ENCODE results near the gene KRT33B.
"Not testable (repeated sequence)": the region's sequence is repeated elsewhere in the genome, so short reads cannot be mapped to it uniquely, and the experiment has no call there.

Gene KRT33B

DNA sequence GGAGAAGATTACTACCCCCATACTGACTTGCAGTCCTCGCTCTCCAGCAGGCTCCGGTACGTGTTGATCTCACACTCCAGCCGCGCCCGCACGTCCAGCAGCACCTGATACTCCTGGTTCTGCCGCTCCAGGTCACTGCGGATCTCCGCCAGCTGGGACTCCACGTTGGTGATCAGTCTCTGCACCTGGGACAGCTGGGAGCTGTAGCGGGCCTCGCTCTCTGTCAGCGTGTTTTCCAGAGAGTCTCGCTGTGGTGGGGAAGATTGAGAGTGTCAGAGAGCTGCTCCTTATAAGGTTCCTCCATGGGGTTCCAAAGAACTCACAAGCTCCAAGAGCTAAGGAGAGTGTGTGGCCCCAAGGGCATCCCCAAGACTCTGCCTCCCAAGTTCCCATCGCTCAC is 23.2 kb downstream of the KRT33B start:
- DNase-seq (ENCODE audit: low read depth): not testable (repeated sequence)

DNA sequence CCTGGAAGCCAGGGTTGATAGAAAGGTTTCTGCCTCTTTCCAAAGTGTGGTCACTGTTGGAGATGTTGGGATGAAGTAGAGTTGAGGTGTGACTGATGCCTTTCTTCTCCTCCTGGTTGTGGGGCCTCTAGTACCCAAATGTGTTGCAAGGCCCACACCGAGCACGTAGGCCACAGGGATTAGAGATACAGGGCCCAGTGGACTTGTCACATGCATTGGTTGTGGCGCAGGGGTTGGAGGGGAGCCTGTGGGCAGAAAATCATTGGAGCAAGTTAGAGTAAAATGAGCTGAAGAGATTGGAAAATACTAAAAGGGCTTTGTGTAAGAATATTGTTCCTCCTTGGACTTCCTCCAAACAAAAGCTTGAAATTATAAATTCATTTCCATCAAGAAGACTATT is 23.6 kb downstream of the KRT33B start:
- no peak for DNase-seq (ENCODE audit: low read depth)

DNA sequence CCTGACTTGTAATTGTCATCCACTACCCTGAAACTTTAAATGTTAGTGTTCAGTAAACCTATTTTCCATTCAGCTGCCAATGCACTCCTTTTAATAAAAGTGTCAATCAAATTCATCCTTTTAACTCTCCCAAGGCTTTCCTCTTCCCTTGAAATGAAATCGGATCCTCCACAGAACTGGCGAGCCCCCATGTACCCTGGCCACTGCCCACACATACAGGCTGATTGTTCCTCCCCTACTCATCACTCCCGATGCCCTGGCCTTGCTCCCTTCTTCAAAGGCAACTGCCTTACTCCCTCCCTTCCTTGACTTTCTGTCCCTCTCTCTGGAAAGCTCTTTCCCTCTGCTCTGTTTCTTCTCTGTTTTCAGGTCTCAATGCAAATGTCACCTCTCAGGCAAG is 26.6 kb downstream of the KRT33B start:
- no peak for DNase-seq (ENCODE audit: low read depth)

DNA sequence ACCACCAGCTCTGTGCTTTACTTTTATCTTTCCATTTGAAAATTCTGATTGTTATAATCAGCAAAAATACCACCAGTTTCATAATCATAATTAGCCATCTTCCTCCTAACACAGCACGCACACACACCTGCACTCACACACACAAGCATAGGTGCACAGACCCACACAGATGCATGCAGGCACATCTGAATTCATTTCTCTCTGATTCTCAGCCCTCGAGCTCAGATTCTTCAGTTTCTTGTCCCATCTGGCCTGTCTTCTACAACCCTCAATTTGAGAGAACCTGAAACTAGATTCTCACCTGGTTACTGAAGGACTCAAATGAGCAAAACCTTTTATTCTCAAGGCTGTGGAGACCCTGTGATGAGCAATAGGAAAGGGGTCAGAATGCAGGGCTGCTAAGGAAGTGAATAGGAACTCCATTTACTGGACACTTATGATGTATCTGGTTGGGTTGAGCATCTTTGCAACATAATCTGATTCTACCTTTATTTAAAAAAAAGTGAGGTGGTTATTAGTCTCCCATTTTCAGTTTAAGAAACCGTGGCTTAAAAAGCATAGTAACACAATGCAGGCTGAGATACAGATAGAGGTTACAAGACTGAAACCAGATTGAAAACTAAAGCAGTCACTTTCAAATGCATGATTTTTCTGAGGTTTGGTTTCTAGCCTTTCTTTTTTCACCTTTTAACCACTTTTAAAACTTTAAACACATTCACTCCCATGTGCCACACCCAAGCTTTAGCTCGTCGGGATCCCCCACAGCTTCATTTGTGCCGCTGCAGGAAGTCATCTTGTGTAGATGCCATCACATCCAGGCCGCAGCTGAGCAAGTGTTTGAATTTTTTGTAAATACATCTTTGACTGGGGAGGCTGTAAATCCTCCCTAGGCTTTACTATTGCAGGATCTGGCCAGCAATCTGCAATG is 28.4 kb downstream of the KRT33B start:
- no peak for DNase-seq (ENCODE audit: low read depth)

DNA sequence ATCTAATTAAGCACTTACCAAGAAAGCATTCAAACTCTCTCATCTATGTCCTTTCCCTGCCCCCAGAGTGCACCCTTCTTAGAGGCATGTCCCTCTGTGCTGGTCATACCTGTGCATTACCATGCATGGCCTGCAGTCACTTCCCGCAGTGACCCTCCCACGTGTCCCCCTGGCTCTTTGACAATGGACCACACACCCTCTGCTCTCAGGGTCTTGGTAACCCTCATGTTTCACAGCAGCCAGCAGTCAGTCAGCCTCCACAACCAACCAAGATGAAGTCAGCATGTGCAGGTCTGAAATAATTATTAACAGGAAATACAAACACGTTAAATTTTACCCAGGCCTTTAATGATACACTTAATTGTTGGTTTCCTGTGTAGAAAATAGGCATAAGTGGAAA is 29.1 kb downstream of the KRT33B start:
- DNase-seq (ENCODE audit: low read depth): no peak

DNA sequence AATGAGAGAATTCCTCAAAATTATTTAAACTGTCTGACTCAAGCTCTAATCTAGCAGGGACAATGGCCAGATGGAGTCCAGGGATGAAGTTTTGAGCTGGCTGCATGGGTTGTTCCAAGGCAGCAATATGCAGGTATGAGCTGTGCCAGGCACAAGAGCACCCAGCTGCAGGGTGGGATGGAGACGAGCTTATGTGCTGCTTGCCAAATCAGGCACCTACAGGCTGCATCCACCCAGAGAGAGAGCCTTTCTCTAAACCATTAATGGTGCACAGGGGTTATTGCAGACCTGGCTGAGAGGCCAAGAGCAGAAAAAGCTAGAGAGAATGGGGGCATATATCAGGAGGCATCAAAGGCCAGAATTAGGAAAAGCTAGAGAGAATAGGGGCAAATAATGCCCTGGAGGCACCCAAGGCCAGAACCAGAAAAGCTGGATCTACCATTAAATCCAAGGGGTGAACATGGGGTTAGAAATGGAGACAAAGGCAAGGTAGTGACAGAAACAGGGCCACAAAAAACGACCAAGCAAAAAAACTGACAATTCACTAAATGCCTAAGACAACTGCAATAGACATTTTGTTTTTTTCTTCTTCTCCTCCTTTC is 29.9 kb downstream of the KRT33B start:
- DNase-seq (ENCODE audit: low read depth): no peak

DNA sequence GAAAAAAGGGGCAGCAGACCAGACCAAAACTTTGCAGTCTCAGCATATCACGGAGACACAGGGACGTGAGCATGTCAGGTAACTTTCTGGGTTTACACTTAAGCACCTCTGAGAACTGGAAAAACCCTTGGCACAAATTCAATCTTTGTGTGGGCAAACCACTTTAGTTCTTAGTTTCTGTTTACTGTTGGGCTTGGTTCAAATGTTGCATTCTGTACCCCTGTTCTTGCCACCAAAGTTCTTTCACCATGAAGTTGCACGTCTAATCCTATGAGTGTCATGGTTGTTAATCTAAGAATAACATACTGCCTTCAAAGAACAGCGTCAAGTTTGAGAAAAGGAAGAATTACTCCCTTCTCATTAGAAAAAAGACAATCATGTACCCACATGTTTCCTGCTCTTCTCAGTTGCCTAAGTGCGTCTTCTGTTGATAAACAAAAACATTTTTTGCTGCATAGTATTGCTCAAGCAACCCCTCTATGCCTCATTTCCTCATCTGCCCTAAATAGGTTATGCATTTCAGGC is 30.6 kb downstream of the KRT33B start:
- no peak for DNase-seq (ENCODE audit: low read depth)

DNA sequence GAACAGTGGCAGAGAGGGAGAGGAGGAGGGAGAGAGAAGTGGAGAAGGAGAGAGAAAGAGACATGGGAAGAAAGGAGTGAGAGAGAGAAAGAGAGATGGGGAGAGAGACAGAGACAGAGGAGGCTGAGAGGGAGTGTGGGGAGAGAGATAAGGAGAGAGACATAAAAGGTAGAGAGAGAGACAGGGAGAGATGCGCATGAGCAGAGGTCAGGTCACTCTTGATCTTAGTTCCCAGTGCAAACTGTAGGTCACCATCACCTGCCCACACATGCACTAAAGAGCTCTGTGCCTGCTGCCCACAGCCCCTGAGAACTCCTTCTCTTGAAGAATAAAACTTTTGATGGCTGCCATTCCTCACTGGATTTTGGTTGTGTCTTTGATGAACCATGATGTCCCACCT is 33.9 kb downstream of the KRT33B start:
- no peak for DNase-seq (ENCODE audit: low read depth)

DNA sequence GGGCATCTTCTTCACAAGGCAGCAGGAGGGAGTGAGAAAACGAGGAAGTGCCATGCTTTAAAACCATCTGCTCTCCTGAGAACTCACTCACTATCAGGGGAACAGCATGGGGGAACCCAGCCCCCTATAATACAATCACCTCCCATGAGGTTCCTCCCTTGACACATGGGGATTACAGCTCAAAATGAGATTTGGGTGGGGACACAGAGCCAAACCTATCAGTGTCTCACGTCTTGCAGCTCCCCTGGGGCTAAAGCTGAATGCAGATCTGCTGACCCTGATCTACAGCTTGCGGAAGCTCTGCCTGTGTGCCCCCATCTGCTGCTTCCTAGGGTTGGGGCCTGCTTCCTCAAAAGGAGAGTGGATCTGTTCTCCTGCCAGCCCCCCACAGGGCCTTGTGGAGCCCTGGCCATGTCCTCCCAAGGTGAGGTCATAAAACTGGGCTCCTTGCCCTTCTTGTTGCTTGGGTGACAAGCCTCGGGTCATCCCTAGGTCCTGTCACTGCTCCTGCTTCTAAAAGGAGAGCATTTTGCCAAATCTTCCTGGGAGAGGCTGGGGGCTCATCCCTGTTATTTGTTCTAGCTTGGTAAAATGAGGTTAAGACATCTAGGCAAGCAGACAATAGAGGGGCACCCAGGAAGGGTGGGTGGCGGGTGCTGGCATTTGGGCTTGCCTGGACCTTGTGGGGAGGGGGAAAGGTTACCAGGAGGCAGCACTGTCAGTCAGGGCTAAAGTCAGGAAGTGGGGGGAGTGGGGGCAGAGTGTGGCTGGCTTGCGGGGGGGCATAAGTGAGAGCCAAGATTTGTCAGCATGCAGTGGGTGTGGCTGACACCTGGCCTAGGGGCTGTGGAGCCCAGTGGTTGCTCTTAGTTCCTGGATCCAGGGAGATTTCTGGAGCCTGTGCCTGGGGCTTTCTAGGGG is 35.0 kb downstream of the KRT33B start:
- no peak for DNase-seq (ENCODE audit: low read depth)

DNA sequence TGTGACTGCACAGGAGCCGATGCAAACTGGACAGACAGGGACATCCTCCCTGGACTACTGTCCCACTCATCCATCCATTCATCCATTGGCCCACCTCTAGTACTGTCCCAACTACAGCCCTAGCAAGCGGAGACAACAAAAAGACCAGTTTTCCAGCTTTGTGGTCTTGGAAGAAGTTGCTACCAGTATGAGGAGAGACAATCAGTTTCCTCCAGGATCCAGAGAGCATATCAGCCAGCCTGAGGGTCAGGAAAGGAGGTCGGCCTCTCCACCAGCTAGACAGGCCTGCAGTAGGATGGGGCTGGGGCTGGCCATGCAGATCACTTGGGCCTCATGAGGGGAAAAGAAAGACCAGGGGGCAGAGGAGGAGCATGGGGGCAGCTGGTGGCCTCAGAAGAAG is 35.8 kb downstream of the KRT33B start:
- DNase-seq (ENCODE audit: low read depth): no peak

DNA sequence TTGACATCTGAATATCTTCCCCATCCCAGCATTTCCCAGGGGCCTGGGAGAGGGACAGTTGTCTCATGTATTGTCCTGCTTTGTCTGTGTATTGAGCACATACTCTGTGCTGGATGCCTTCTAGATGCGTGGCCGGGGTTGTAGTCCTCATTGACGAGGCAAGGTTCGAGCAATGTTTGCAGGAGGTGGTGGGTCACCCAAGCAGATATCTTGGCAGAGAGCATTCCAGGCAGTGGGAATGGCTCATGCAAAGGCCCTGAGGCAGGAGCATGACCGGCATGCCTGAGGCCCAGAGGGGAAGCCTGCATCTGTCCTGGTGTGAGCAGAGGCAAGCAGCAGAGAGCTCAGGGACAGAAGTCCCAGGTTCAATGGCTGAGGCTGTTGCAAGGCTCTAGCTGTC is 36.5 kb downstream of the KRT33B start:
- no peak for DNase-seq (ENCODE audit: low read depth)

DNA sequence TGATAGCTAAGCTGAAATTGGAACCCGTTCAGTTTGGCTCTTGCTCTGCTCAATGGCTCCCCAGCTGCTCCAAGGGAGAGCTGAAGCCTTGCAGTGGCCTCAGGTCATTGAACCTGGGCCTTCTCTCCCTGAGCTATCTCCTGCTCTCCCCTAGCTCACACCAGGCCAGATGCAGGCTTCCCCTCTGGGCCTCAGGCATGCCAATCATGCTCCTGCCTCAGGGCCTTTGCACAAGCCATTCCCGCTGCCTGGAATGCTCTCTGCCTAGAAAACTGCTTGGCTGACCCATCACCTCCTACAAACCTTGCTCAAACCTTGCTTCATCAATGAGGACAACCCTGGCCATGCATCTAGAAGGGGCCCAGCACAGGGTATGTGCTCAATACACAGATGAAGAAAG is 37.4 kb downstream of the KRT33B start:
- DNase-seq (ENCODE audit: low read depth): no peak

DNA sequence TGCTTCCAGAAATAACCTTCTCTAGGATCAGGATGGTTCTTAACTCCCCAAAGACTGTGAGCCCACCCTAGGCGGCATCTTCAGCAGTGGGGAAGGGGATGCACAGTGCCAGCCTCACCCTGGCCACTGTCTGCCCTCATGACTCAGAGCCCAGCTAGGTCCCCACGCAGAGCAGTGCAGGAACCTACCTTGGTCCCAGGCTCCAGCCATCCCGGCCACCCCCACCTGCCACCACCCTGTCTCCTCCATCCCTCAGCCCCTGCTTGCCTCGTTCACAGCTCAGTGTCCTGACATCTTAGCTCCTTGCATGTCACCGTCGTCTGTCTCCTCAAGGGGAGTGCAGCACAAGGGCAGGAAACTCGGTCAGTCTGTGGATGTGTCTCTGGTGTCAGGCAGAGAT is 38.0 kb downstream of the KRT33B start:
- no peak for DNase-seq (ENCODE audit: low read depth)

DNA sequence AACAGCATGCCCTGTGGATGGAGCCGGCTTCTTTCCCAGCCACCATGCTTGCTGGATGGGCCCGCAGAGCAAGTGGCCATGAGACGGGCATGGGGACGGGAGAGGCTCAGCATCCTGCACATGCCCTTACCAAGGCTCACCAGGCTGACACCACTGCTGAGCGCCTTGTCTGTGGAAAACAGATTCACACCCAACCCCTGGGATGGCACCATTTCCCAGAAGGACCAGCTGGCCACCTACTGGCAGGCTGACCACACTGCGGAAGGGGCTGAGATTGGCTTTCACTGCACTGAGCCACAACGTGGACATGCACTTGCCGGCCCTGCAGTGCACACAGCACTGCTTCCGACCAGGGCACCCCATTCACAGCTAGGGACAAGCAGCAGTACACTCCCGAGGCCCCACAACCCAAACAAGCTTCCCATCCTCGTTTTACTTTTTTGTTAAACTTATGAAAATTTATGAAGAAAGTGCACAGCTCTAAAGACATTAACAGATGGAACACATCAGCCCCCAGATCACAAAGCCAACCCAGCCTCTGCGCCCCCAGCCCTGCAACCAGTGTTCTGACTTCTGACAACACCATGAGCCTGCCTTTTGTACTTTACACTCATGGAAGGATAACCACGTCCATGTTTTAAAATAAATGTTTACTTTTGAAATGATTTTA is 40.2 kb downstream of the KRT33B start:
- peak; percentile 35 for DNase-seq (ENCODE audit: low read depth)

DNA sequence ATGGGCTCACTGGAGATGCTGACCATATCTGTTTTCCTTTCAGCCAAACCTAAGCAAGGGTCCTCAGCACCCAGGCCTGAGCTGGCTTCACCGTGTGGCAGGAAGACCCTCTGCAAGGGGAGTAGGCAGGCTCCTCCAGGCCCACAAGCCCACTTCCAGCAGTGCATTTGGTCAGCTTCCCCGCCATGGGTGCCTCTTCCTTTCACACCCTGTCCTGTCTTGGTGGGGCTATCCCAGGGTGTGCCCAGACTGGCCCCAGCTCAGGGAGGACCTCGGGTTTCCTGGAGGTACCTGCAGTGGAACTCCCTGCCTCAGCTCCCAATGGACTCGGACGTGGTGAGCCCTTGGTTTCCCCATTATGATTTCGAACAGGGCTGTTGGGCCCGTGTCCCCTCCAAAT is 41.4 kb downstream of the KRT33B start:
- no peak for DNase-seq (ENCODE audit: low read depth)

DNA sequence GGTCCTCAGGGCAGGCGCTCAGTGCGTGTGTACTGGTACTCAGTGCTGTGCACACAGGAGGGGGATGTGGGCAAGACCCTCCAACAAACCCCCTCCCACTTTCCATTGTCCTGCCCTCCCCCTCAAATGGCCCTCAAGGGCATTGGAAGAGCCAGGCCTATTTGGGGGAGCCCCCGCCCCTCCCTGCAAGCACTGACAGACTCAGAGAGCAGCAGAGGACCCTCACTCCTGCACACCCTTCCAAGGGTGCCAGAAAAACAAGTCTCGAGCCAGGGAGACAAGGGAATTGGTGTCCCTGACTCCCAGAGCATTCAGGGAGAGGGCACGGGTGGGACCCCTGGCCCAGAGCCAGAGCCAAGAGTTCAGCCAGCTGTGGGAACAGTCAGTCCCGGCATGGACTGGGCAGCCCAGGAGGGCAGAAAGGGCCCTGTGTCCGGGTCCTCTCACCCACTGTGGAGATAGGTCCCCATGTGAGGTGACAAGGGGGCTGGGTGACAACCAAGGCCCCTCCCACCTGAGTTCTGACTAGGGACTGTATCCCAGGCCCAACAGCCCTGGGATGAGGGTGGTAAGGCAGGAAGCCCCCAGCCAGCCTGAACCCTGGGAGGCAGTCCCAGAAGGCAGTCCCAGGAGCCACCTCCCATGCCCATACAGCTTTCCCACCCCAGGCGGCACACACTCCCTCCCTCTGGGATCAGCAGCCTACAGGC is 42.0 kb downstream of the KRT33B start:
- no peak for DNase-seq (ENCODE audit: low read depth)

DNA sequence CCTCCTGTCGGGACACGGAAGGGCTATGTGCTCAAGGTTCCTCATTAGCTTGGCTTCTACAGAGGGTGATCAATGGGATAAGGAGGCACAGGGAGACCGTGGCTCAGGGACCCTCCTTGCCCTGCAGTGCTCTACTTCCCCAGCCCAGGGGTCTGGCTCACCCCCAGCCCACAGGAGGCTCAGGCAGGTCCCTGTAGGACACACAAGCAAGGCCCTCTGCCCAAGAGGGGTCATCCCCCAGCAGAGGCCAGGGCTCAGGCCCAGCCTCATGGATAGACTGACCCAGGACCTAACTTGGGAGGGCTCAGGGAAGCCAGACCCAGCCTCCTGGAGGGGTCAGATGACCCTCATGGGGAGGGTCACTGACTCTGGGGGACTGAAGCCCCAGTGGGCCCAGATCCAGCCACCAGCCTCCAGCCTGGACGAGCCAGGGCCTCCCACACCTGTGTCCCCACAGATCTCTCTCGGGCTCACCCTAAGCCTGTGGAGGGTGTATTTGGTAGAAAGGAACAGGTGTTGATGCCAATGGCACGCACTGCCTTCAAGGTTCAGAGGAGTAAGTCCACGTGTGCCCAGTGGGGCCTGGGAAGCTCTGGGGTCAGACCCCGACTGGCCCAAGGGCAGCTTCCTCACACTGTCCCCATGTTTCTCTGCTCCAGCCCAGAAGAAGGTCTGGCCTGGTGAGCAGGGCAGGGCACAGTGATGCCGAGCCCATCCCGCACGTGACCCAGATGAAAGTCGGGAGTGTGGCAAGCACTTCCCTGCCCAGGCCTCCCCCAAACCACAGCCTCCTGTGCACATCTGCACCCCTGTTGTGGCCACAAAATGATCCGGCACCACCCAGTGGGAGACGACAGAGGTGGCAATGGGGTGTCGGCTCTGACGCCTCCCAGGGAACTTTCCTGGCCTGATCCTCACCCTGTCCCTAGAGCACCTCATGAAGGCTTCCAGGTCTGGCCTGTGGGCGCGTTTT is 43.2 kb downstream of the KRT33B start:
- DNase-seq (ENCODE audit: low read depth): no peak

DNA sequence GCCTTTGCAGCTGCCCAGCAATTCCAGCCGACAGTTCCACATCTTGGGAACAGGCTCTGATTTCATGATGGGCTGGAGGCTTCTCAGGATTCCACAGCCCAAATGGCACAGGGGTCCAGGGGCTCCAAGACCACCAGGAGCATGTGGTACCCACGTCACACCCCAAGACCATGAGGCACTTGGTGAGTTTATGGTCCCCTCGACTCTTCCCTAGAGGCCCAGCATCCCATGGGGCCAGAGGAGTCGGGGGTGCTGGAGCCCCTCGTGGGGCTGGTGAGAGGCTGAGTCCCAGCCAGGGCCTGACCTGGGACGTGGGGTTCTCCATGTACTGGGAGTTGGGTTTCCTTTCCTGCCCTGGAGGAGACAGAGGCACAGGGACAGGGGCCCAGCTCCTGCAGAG is 44.0 kb downstream of the KRT33B start:
- DNase-seq (ENCODE audit: low read depth): no peak

DNA sequence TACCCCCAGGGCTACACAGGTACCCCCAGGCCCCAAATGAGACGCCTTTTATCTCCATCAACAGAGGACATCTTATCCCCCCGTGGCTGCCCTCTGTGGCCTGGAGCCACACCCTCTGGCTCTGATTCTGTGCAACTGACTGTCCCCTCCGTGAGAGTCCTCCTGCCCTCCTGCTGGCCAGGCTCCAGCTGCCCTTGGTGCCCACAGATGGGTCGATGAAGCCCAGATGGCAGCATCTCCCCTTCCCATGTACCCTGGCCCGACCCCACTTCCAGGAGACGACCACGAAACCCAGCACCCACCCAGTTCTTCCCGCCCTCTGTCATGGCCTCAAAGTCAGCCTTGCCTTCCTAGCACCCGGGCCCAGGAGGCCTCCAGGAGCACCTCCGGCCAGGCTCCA is 44.5 kb downstream of the KRT33B start:
- DNase-seq (ENCODE audit: low read depth): no peak
